Fibroblast of skin of right quadriceps (primary cell): Measurements from ENCODE around the gene HPSE2.

Experiments
- DNase-seq: peaks from one replicate; pipeline ENCODE4 v3.0.0-alpha.2; 2013

Gene HPSE2

DNA sequence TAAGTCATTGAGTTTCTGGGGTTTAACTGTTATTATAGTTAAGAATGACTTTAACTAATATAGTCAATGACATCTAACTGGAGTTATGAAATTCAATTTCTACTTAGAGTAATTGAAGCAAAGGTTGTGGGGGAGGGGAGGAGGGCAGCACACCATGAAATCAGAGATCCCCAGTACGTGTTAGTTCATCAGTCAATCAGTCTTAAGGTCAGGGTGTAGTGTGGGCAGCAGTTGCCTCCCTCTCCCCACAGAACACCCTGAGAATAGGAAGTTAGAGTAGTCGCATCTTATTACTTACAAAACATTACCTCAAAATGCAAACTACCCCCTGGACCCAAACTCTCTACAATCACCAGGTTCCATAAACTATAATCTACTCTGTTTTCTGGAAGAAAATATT is 781.9 kb downstream of the HPSE2 start:
- DNase-seq, result no peak

DNA sequence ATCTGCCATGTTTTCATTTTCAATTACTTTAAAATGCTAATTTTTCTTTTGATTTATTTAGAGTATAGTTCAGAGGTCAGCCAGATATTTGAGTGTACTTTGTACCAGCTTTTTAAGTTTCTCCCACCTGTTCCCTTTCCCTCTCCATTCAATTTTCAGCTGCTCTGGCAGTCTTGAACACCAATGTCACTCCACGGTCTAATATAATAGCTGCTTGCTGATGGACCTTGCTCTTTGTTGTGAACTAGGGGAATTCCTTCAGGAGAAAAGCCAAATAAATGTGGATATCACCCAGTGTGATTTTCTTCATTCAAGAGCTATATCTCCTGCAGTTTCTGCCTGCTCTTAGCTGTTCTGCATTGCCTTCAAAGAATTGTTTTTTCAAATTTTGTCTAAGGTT is 785.0 kb downstream of the HPSE2 start:
- DNase-seq, result no peak

DNA sequence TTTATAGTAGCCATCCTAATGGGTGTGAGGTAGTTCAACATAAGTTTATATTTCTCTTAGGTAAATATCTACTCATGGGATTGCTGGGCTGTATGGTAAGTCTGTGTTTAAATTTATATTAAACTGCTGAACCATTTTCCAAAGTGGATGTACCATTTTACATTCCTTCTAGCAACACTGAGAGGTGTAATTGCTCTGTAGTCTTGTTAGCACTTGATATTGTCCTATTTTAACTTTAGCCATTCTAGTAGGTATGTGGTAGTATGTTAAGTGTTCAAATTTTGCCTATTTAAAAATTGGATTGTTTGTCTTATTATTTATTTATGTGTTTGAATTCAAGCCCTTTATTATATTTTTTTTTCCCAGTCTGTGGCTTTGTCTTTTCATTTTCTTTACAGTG is 786.4 kb downstream of the HPSE2 start:
- no peak for DNase-seq

DNA sequence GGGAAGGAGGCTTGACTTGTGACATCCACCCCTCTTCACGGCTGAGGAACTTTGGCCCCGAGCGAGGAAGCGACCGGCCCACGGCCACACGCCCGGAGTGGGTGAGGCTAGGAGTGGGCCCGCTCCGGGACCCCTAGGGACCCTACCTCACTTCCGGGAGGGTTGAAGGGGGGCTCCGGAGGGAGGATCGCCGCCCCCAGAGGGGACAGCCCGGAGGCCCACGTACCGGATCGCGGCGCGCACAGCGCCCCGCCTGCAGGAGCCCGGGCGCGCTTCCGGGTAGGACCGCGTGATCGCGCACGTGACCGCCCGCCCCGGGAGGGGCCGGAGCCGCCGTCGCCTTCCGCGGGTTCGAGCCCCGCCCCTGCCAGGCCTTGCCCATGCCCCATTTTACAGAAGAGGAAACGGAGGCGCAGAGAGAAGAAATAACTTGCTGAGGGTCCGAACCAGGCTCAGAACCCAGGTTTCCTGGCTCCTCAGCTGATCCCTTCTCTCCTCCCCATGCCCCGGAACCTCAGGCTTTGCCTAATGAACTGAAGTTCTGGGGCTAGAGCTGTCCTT is 788.9 kb downstream of the HPSE2 start, which contains the start of gene HPS1:
Gene HPS1, minus strand, starts transcription at position 275 of the 561 bp plus-strand sequence. CDS start 3,695 bp downstream, outside the sequence.
- peak; percentile 75 for DNase-seq

DNA sequence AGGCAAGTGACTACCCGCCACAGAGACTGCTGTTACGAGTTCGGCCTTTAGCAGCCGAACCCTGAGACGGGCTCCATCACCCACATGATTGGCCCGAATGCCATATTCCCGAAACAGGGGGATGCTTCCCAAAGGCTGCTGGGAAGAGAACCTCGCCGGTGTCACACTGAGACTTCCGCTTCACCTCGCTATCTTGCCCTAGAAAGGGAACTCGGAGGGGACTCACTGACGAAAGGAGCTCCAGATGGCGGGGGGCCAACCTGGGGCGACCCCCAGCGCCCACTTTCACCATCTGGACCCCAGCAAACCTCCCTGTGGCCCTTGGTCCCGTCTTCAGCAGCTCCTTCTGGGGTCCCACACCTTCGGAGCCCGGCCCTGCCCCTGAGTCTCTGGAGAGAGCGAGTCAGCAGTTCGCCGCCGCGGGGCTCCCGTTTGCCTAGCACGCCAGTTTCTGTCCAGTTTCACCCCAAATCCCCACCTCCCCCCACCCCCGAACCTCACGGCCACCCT is 789.4 kb downstream of the HPSE2 start:
- peak; percentile 26 for DNase-seq

DNA sequence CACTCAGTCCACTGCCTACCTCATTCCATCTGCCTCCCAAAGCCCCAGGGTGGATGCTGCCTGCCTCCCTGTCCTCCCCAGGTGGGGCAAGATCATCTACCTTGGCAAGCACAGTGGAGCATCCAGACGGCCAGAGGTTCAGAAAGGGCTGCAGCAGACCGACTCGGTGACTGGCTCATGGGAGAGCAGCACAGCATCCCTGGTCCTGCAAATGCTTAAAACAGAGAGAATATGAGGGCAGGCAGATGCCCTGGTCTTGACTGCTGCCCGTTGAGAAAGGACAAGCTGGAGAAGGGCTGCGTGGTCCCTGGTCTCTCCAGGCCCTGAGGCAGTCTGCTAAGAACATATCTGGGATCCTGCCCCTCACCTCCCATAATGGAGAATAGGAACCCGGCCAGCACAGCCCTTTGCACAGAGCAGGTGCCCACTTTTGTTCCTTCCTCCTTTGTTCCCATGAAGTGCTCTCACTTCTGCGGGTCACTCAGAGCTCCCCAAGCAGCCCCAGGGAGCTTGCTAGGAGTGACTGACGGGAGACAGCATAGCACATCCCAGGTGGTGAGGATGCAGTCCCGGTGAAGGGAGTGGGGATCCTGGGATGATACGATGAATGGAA is 790.3 kb downstream of the HPSE2 start:
- no peak for DNase-seq

DNA sequence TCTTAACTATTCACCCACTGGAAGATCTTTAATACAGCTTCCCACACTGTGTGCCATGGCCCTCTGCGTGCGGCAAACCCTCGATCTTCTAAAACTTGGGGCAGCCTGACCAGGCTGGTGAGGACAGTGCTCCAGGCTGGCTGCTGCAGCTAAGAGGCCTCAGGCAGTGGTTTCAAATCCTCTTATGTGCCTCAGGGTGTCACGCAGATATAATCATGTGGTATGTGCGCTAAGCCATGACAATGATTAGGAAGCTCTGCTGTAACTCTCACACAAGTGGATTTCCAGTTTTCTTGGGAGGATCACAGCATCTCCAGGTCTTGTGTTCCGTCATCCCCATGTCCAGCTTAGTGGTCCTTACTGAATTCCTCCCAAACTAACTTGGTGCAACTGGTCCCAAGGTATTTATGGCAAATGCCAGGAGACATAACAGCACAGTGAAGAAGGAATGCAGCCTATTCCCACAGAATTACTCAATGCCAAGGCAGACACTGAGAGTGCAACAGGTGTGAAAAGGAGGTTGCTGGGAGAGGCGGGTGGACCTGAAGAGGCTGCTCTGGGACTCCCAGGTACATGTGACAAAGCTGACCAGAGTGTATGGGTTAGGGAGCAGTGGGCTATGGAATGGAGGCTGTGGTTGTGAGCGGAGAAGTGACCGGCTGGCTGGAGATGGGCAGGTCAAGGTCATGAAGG is 791.2 kb downstream of the HPSE2 start:
- DNase-seq, result no peak

DNA sequence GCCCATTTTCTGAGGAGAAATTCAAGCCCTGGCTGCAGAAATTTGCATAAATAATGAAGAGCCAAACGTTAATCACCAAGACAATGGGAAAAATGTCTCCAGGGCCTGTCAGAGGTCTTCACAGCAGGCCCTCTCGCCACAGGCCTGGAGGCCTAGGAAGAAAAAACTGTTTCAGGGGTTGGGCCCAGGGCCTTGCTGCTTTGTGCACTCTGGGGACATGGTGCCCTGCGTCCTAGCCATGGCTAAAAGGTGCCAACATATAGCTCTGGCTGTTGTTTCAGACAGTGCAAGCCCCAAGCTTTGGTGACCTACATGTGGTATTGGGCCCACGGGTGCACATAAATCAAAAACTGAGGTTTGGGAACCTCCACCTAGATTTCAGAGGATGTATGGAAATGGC is 796.9 kb downstream of the HPSE2 start:
- DNase-seq, result no peak

DNA sequence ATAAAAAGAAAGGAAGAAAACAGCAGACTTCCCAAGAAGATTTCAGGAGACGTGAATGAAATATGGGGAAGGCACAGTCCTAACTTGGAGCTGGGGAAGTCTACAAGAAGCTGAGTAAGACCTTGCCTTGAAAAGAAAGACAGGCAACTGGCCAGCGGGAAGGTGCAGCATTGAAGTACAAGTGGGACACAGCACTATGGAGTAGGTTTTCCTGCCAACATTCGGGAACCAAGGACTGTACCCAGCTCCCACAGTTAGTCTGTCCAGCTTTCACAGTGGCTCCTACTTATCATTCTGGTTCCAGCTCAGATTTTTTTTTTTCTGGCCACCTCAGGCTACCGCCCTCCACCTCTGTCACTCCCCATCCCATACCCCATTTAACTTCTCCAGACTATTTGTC is 798.9 kb downstream of the HPSE2 start:
- DNase-seq, result no peak

DNA sequence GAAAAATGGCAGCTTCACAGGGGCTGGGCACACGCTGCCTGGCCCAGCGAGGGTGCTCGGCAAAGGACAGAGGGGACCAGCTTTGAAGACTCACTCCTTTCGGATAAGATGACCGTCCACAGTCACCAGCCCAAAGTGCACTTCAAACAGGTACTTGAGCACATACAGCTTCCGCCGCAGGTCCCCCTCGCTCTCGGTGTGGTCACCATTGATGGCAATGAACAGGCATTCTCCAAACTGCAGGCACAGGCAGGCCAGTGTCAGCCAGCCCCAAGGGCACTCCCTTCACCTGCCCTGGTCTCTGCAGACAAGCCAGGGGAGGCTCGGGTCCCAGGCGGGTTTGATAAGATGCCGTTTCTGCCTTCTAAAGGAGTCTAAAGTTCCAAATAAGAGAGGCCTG is 800.5 kb downstream of the HPSE2 start:
- no peak for DNase-seq

DNA sequence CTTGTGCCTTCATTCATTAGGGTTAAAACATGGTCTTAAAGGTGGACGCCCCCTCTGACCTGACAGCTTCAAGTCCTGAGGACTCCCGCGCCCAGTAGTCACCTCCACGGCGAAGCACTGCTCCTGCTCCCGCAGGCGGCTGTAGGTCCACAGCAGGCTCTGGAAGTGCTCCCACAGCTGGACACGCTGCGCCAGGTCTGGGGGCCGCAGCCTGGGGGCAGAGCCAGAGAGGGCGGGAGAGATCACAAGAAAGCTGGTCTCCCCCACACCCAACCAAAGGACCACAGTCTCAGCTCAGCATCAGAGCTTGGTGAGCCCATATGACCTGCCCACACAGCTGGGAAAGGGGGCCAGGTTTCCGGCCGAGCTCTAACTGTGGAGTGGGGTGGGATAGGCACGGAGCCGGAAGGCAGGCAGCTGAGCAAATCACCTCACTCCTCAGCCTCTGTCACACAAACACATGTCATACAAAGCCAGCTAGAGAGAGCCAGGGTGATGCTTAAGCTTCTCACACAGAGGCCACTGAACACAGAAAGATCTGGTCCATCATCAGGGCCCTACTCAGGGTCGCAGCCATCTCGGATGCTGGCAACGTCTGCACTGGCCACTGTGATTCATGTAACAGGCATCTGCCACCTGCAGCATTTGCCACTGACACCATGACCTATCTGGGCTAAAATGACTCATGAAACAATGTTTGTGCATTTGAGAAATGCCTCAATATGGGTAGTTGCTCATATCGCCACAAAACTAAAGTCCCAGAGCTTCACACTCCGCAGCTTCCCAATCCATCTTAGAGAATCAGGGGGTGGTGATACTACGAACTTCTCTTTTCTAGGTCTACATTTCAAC is 801.5 kb downstream of the HPSE2 start:
- no peak for DNase-seq

DNA sequence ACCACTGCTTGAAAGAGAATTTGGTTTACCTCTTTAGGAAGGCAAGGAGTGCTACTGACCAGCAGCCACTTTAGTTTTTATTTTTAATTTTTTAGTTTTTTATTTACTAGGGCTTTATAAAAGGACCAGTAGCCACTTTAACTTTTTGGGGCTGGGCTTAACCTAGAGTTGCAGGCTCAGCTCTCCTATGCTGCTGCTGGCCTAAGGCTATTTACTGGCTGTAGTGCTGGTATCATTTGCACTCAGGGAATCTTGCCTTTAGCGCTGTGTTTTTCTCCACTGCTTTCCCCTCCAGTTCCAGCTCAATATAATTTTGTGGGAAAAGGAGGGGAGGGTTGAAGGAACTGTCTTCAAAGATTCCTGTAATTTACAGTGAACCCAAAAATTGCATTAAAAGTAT is 802.3 kb downstream of the HPSE2 start:
- DNase-seq, result no peak

DNA sequence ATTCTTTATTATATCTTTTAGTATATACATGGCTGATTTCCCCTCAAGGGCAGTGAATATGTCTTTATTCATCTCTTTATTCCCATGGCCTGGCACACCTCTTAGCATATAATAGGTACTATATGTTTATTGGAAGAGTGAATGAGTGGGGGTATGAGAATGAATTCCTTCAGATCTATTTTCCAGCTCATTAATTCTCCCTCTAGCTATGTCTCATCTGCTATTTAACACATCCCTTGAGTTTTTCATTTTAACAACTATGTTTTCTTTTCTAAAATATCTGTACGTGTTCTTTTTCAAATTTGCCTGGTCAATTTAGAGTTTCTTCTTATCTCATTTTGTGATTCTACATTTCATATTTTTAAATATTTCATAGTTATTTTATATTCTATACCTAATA is 803.3 kb downstream of the HPSE2 start:
- DNase-seq, result no peak

DNA sequence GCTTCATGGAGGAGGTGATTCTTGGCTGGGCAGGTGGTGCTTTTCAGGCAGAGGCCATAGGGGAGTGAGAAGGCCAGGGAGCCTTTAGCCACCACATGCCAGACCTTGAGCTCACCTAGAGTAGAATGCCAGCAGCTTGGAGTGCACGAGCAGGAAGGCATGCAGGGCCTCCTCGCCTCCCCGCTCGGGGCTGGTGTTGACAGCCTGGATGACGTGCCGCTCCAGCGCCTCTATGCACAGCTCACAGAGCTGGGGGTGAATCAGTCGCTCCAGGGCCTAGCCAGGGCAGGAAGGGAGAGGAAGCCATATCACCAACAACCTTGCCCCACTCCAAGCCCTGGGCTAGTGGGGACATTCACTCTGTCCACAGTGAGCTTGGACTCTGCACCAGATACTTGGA is 804.6 kb downstream of the HPSE2 start:
- DNase-seq, result no peak

DNA sequence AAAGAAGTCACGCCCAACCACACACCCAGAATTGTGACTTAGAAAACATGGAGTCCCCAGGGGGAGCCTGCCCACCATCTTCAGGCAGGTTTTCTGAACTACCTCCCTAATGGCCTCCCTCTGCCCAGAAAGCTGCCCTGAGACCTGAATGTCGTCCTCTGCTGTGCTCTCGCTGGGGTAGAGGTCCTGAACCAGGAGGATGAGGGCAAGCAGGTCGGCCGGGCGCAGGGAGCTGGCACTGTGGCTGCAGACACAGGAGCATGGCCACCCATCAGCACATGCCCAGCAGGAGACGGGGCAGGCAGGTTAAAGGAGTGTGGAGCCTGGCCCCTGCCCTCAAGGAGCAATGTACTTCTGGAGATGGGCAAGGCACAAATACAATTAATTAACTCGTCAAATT is 805.2 kb downstream of the HPSE2 start:
- DNase-seq, result no peak

DNA sequence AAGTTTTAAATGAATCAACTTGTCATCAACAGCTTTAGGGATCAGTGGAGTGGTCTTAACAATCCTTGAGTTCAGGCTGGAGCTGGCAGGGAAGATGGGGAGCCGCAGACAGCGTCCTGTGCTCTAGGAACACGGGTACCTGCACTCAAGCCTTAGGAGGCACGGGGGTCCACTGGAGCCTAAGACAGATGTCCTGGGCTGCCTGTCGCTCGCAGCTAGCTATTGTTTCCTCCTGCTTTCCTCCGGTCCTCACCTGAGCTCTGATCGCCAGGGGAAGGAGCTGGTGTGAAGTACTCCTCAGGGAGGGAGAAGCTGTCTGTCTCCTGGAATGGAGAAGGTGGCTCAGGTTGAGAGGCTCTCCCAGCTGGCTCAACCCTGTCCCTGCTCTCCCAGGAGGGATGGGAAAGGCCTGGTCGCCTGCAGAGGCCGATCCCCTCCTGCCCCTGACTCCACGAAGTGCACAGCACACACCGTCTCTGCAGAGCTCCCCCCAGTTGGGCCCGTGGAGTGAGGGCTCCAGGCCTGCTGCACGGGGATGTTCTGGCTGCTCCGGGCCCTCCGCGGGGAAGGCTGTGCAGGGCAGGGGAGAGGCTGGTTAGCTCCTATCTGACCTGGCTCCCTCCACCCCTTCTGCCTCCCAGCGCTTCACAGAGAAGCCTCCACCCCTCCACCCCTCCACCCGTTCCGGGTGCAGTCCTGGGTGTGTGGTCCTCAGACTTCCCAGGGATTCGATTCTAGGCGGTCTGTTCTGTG is 806.2 kb downstream of the HPSE2 start:
- DNase-seq, result no peak

DNA sequence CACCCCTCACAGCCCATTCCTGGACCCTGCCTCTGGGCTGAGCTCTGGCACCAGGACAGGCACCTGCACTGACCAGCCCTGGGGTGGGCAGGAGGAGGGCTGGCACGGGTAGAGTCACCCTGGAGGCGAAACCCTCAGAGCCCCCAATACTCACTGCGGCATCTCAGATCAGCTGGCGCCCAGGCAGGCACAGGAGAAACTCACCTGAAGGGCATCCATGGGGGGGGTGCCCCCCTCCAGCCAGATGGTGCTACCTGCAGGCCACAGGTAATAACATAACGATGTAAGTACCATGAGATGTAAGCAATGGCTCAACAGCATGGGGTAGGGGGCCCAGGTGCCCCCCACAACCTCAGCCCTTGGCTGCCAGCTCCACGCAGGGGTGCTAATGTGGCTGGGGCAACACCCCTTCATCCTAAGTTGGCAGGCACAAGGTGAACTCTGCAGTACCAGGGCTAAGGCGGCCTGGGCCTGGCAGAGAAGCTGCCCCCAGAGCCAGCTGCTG is 808.6 kb downstream of the HPSE2 start:
- DNase-seq, result no peak

DNA sequence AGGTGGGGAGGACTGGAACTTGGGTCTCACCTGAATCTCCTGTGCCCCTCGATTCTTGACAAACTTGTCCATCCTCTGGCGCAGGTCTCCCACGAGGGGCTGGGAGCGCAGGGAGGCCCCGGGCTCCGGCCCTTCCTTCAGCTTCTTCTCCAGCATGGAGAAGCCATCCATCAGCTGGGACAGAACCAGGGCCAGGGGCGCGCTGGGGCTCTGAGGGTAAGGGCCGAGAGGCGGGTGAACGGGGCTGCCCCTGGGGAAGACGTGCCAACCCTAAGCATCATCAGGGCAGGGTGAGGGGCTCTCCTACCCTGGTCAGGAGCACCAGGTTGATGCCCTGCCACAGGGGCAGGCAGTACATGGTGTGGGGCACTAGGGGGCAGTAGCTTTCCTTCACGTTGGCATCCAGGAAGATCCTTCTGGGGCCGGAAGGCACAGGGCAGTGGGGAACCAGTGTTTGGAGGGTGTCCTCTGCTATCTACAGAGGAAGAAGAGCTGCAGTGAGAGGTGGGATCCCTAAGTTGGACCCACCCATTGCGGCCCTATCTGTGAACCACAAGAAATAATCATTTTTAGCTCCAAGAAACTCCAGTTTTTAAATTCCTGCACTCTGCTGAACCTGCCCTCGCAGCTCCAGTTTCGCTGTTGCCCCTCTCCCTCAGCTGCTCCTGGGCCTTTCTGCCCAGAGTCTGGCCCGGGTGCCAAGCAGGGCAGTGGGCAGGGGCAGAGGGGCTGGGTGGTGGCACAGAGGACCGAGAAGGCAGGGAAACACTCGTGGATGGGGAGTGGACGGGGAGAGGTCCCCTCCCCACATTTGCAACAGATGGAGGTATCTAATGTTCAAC is 809.9 kb downstream of the HPSE2 start:
- no peak for DNase-seq

DNA sequence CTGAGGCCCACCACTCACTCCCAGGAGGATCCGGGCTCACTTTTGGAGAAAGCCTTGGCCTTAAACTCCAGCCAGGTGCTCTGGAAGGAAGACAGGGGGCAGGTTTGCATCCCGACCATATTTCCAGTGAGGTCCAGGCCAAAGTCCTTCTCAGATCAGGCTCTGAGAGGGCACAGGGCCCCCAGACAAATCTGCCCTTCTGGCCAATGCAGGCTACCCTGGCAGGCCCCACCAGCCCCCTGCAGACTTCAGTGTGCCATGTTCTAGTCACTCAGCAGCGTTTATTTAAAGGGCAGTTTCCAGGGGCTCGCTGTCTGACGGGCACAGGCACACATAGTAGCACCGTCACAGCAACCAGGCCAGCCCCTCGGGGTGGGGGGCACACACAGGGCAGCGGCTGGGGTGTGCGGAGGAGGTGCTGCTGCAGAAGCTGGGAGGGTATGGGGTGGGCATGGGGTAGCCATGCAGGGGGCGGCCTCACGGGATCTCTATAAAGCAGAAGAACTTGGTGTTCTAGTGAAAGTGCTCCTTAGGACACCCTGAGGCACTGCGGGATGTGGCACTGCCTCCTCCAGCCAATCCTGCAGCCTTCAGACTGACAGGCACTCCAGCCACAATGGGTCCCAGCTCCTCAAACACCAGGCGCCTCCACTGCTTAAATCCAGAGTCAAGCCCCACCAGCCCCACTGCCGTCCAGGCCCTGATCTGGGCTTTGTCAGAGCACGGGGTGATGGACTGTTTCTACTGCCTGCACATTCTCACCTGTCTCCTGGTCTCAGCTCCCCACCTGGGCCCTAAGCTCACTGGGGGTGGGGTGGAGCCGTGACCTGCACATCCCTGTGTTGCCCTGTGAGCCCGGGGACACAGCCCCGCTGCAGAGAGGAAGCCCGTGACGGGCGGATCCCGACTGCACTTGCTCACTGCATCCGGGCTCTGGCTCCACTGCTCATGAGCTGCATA is 811.1 kb downstream of the HPSE2 start:
- DNase-seq, result no peak

DNA sequence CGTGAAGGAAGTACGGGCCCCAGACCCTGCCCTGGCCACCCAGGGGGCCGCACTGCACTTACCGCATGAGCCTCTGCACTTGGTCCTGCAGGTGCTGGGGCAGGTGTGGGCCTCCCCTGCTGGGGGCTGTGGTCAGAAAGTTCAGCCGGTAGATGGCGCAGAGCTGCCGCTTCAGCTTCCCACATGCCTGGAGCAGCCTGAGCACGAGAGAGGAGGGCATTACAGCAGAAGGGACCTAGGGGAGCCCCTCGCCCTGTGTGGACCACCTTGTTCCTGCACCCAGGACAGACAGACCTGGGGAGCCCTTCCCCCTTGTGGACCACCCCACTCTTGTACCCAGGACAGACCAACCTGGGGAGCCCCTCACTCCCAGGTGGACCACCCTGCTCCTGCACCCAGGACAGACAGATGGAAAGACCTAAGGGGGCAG is 811.9 kb downstream of the HPSE2 start:
- no peak for DNase-seq
